Pons (tissue), 1 donor: ENCODE data around the gene CCDC197.

Source experiments
- DNase-seq: peaks from one replicate; pipeline ENCODE4 v3.0.0-alpha.2; 2016; ENCODE audit warnings: low spot score

The CCDC197 gene

GRCh38 chr14:93999573-93999972, 2.5 kb downstream of the CCDC197 start:
- no peak for DNase-seq

- no peak for DNase-seq
These were observed 3.2 kb downstream of the CCDC197 start for GRCh38 chr14:94000267-94000666.

- DNase-seq: no peak
These were observed 3.9 kb downstream of the CCDC197 start for GRCh38 chr14:94001016-94001415.

GRCh38 chr14:94001501-94002396, 4.6 kb downstream of the CCDC197 start:
- peak; percentile 51 for DNase-seq

GRCh38 chr14:94003397-94003796, 6.3 kb downstream of the CCDC197 start:
- no peak for DNase-seq

GRCh38 chr14:94004015-94004414, 6.9 kb downstream of the CCDC197 start:
- DNase-seq: no peak

GRCh38 chr14:94005324-94006073, 8.4 kb downstream of the CCDC197 start:
- DNase-seq: no peak

GRCh38 chr14:94008234-94008633, 11.1 kb downstream of the CCDC197 start:
- DNase-seq: no peak

- no peak for DNase-seq
These were observed 12.7 kb downstream of the CCDC197 start for GRCh38 chr14:94009767-94010166.

GRCh38 chr14:94010625-94011024, 13.5 kb downstream of the CCDC197 start:
- DNase-seq: no peak

- no peak for DNase-seq
These were observed 14.7 kb downstream of the CCDC197 start for GRCh38 chr14:94011795-94012194.

GRCh38 chr14:94014382-94014781, 17.3 kb downstream of the CCDC197 start:
- no peak for DNase-seq

- no peak for DNase-seq
These were observed 18.1 kb downstream of the CCDC197 start for GRCh38 chr14:94015223-94015622.

- no peak for DNase-seq
These were observed 19.4 kb downstream of the CCDC197 start for GRCh38 chr14:94016446-94016976.

- no peak for DNase-seq
These were observed 21.2 kb downstream of the CCDC197 start for GRCh38 chr14:94018308-94018707.

- DNase-seq: no peak
These were observed 22.2 kb downstream of the CCDC197 start for GRCh38 chr14:94019329-94019728.

- no peak for DNase-seq
These were observed 23.2 kb downstream of the CCDC197 start for GRCh38 chr14:94020267-94020666.

GRCh38 chr14:94021001-94021400, 23.9 kb downstream of the CCDC197 start:
- no peak for DNase-seq

GRCh38 chr14:94021416-94022157, 24.5 kb downstream of the CCDC197 start:
- DNase-seq: no peak

GRCh38 chr14:94022532-94023411, 25.7 kb downstream of the CCDC197 start:
- DNase-seq: no peak

GRCh38 chr14:94024549-94024948, 27.4 kb downstream of the CCDC197 start:
- no peak for DNase-seq
